HepG2 (cell line): ENCODE results near the gene GLT1D1. TPM values are rescaled to one million over a fixed set of nuclear protein-coding genes. Genes with fewer than 3 reads are reported as not detected.
A peak's percentile ranks its signal among the peaks of the same experiment; 100 is the strongest.

Experiments
- ARNT2 ChIP-seq: sonication (generic); formaldehyde crosslinking; IDR thresholded peaks from 2 replicates; pipeline ENCODE4 v1.8.0; 2022; ENCODE audit warnings: mild to moderate bottlenecking, low read depth, missing genetic modification reagents, moderate library complexity
- BHLHE40 ChIP-seq: IDR thresholded peaks from 2 replicates; pipeline ENCODE4 v1.6.1; 2011; ENCODE audit warnings: low read length, improper control_type of control experiment
- DRAP1 ChIP-seq: IDR thresholded peaks from 2 replicates; pipeline ENCODE4 v1.6.1; 2016; ENCODE audit warnings: missing genetic modification reagents, missing compliant biosample characterization
- ELK4 ChIP-seq: sonication (generic); formaldehyde crosslinking; IDR thresholded peaks from 2 replicates; pipeline ENCODE4 v1.9.0; 2021; ENCODE audit warnings: missing genetic modification reagents, borderline replicate concordance
- GMEB1 ChIP-seq: sonication (generic); formaldehyde crosslinking; IDR thresholded peaks from 2 replicates; pipeline ENCODE4 v1.5.1; 2020; ENCODE audit warnings: missing genetic modification reagents, mild to moderate bottlenecking, borderline replicate concordance
- HMGA1 ChIP-seq: sonication (generic); formaldehyde crosslinking; conservative IDR thresholded peaks from 2 replicates; pipeline ENCODE4 v1.4.0; 2020; ENCODE audit warnings: missing genetic modification reagents
- KLF12 ChIP-seq: sonication (generic); formaldehyde crosslinking; IDR thresholded peaks from 2 replicates; pipeline ENCODE4 v1.4.0; 2020; ENCODE audit warnings: missing genetic modification reagents, borderline replicate concordance
- MYC ChIP-seq: sonication (generic); formaldehyde crosslinking; IDR thresholded peaks from 2 replicates; pipeline ENCODE4 v1.9.0; 2021; ENCODE audit warnings: missing genetic modification reagents, borderline replicate concordance
- NFYB ChIP-seq: sonication (generic); formaldehyde crosslinking; IDR thresholded peaks from 2 replicates; pipeline ENCODE4 v1.4.0; 2020; ENCODE audit warnings: missing genetic modification reagents
- NR2F2 ChIP-seq: IDR thresholded peaks from 2 replicates; pipeline ENCODE4 v1.6.1; 2012; ENCODE audit warnings: low read depth, inconsistent platforms, borderline replicate concordance
- POLR2A ChIP-seq, 2 experiments: IDR thresholded peaks; 2 replicates each; pipeline ENCODE4 v1.6.1; 2011; ENCODE audit warnings: low read depth in 2 of 2, low read length in 2 of 2, mild to moderate bottlenecking in 1 of 2, moderate library complexity in 1 of 2; ENCODE audit not compliant: insufficient read depth in 1 of 2
- REXO4 ChIP-seq: sonication (generic); formaldehyde crosslinking; IDR thresholded peaks from 2 replicates; pipeline ENCODE4 v1.8.0; 2022; ENCODE audit warnings: missing genetic modification reagents, mild to moderate bottlenecking, borderline replicate concordance
- RXRB ChIP-seq: IDR thresholded peaks from 2 replicates; pipeline ENCODE4 v1.6.1; 2016; ENCODE audit warnings: borderline replicate concordance, missing genetic modification reagents, missing compliant biosample characterization
- SP5 ChIP-seq: IDR thresholded peaks from 2 replicates; pipeline ENCODE4 v1.6.1; 2016; ENCODE audit warnings: low read depth, borderline replicate concordance
- TEF ChIP-seq: sonication (generic); formaldehyde crosslinking; IDR thresholded peaks from 2 replicates; pipeline ENCODE4 v1.5.0; 2020; ENCODE audit warnings: missing genetic modification reagents
- ZKSCAN5 ChIP-seq: sonication (generic); formaldehyde crosslinking; IDR thresholded peaks from 2 replicates; pipeline ENCODE4 v1.5.1; 2020; ENCODE audit warnings: mild to moderate bottlenecking, missing genetic modification reagents
- ZNF12 ChIP-seq: sonication (generic); formaldehyde crosslinking; IDR thresholded peaks from 2 replicates; pipeline ENCODE4 v1.5.0; 2020; ENCODE audit warnings: missing genetic modification reagents
- ZNF275 ChIP-seq: sonication (generic); formaldehyde crosslinking; IDR thresholded peaks from 2 replicates; pipeline ENCODE4 v1.8.0; 2022; ENCODE audit warnings: missing genetic modification reagents, mild to moderate bottlenecking, inconsistent platforms, borderline replicate concordance
- ZNF326 ChIP-seq: sonication (generic); formaldehyde crosslinking; IDR thresholded peaks from 2 replicates; pipeline ENCODE4 v1.4.0; 2020; ENCODE audit warnings: missing genetic modification reagents, borderline replicate concordance
- ZNF44 ChIP-seq: sonication (generic); formaldehyde crosslinking; IDR thresholded peaks from 2 replicates; pipeline ENCODE4 v1.5.1; 2020; ENCODE audit warnings: mild to moderate bottlenecking, missing genetic modification reagents
- ZNF496 ChIP-seq: sonication (generic); formaldehyde crosslinking; IDR thresholded peaks from 2 replicates; pipeline ENCODE4 v1.8.1; 2023; ENCODE audit warnings: mild to moderate bottlenecking, moderate library complexity, missing genetic modification reagents; ENCODE audit not compliant: insufficient replicate concordance
- ZNF569 ChIP-seq: sonication (generic); formaldehyde crosslinking; IDR thresholded peaks from 2 replicates; pipeline ENCODE4 v1.5.0; 2020; ENCODE audit warnings: mild to moderate bottlenecking, missing genetic modification reagents, moderate library complexity, borderline replicate concordance
- ZNF607 ChIP-seq: sonication (generic); formaldehyde crosslinking; IDR thresholded peaks from 2 replicates; pipeline ENCODE4 v1.5.1; 2020; ENCODE audit warnings: missing genetic modification reagents, mild to moderate bottlenecking, borderline replicate concordance
- ZNF737 ChIP-seq: sonication (generic); formaldehyde crosslinking; IDR thresholded peaks from 2 replicates; pipeline ENCODE4 v1.5.0; 2020; ENCODE audit warnings: missing genetic modification reagents, mild to moderate bottlenecking, borderline replicate concordance
- polyA plus RNA-seq, 8 experiments: library from polyadenylated mRNA; depleted of rRNA in 3 of 8; stranded (reverse) in 7 of 8; unstranded in 1 of 8; fragments of >200 nt; fragmentation: Illumina TruSeq in 4 of 8; extraction: Trizol in 4 of 8; gene quantifications; 2 replicates each; pipeline versions ENCODE4 v1.2.1 to v1.2.3, GENCODE V29; 2011 to 2016; ENCODE audit warnings: low read depth in 4 of 8, missing spikeins in 1 of 8, mixed read lengths in 1 of 8; ENCODE audit not compliant: insufficient read depth in 1 of 8
- total RNA-seq, 5 experiments: library from RNA; depleted of rRNA; stranded (reverse); fragments of >200 nt; fragmentation: Illumina TruSeq; extraction: Trizol; gene quantifications; 2 replicates each; pipeline ENCODE4 v1.2.3, GENCODE V29; 2016; ENCODE audit warnings: low read depth in 1 of 5

The GLT1D1 gene
- total and polyA plus RNA-seq, 2 of the 13 experiments (the other 11 are each of a cell fraction or from before 2014, with no cell fraction given): 0.09 to 0.17 TPM

GRCh38 chr12:128905003-128905544 lies 51.8 kb downstream of the GLT1D1 start (continued):
- TF ChIP-seq ZNF326 (no peak), ZNF496 (CRISPR knock-in tag) (no peak), REXO4 (CRISPR knock-in tag) (no peak), TEF (CRISPR knock-in tag) (peak; percentile 52; the same call in 1 of the 2 replicates), KLF12 (CRISPR knock-in tag) (no peak), ZNF607 (CRISPR knock-in tag) (peak; percentile 53; the same call in 1 of the 2 replicates), MYC (CRISPR knock-in tag) (peak; percentile 91), NR2F2 (no peak), DRAP1 (CRISPR knock-in tag) (peak; percentile 26; the same call in 1 of the 2 replicates), RXRB (CRISPR knock-in tag) (peak; percentile 79), ZNF12 (CRISPR knock-in tag) (0 out of 2 replicates have a peak, but pooled peaks have one; percentile 39), ELK4 (CRISPR knock-in tag) (no peak), BHLHE40 (peak; percentile 78; the same call in 1 of the 2 replicates), HMGA1 (CRISPR knock-in tag) (no peak), ZNF44 (CRISPR knock-in tag) (no peak), ZNF275 (CRISPR knock-in tag) (no peak), ZNF737 (CRISPR knock-in tag) (no peak), ZKSCAN5 (CRISPR knock-in tag) (no peak), ARNT2 (CRISPR knock-in tag) (peak; percentile 65; the same call in 1 of the 2 replicates), POLR2A (IDR thresholded peaks at IDR 0.05; ENCODE audit: insufficient read depth in 1 of 2, low read depth in 2 of 2, low read length in 2 of 2) (no peak), ZNF569 (CRISPR knock-in tag) (no peak), NFYB (CRISPR knock-in tag) (no peak; the same call in 1 of the 2 replicates), GMEB1 (CRISPR knock-in tag) (peak; percentile 36; the same call in 1 of the 2 replicates), SP5 (CRISPR knock-in tag) (peak; percentile 52; the same call in 1 of the 2 replicates)
